AG04449 (cell line): ENCODE results near the gene C1orf21.

Experiments used
- CTCF ChIA-PET: fragments of 350-600 bp; formaldehyde crosslinking; extraction: SDS; loops from one replicate; lab custom pipeline; 2021; ENCODE audit warnings: antibody characterized with exemption; lab: Yijun Ruan, JAX
- POLR2A ChIA-PET: fragments of 400-600, 350-600 bp; formaldehyde crosslinking; extraction: SDS; loops from one replicate; lab custom pipeline; 2020; ENCODE audit warnings: antibody characterized with exemption, inconsistent platforms; lab: Yijun Ruan, JAX
- DNase-seq: peaks from one replicate; pipeline ENCODE4 v3.0.0-alpha.2; 2010; ENCODE audit warnings: low read depth, low spot score
- H3K4me3 ChIP-seq: 2 replicates; pipeline ENCODE4 v1.5.1; 2011; ENCODE audit warnings: low read depth, mild to moderate bottlenecking, control low read depth, low read length
- CTCF ChIP-seq: IDR thresholded peaks from one replicate; pipeline ENCODE4 v1.5.1; 2011; ENCODE audit warnings: mild to moderate bottlenecking, moderate library complexity, low read length, control low read depth, inconsistent platforms; ENCODE audit not compliant: insufficient read depth; ENCODE audit errors: missing control alignments

The C1orf21 gene

GRCh38 chr1:184646178-184646701 lies 259.4 kb downstream of the C1orf21 start:
- CTCF ChIA-PET: interaction anchor here (0.7 kb wide), 1 partner anchor 18 kb away, joined by 3 read pairs; no protein-coding TSS in a partner anchor
- TF ChIP-seq CTCF: no peak
- POLR2A ChIA-PET: no interaction called here

GRCh38 chr1:184646824-184647223 lies 260.0 kb downstream of the C1orf21 start:
- POLR2A ChIA-PET: no interaction called here
- no peak overlapping the region for H3K4me3 ChIP-seq
- CTCF ChIA-PET: interaction anchor here (0.6 to 0.7 kb wide), 2 partner anchors 17 kb away, joined by 3 read pairs; no protein-coding TSS in a partner anchor
- no peak for DNase-seq
- TF ChIP-seq CTCF: no peak

More at GRCh38 chr1:184646178-184646701, 259.4 kb downstream of the C1orf21 start:
- H3K4me3 ChIP-seq: no peak overlapping the region
- DNase-seq: no peak

- no peak for TF ChIP-seq CTCF
- CTCF ChIA-PET: interaction anchor here (0.6 kb wide), 1 partner anchor 16 kb away, joined by 3 read pairs; no protein-coding TSS in a partner anchor
- no peak overlapping the region for H3K4me3 ChIP-seq
- POLR2A ChIA-PET: no interaction called here
- DNase-seq: no peak
Measured at GRCh38 chr1:184647471-184647870, 260.6 kb downstream of the C1orf21 start.

- no peak overlapping the region for H3K4me3 ChIP-seq
- ChIA-PET POLR2A (no interaction called here), CTCF (no interaction called here)
- no peak for TF ChIP-seq CTCF
- no peak for DNase-seq
Measured at GRCh38 chr1:184648160-184648855, 261.5 kb downstream of the C1orf21 start.

- no peak for TF ChIP-seq CTCF
- ChIA-PET CTCF (no interaction called here), POLR2A (no interaction called here)
- no peak for DNase-seq
- no peak overlapping the region for H3K4me3 ChIP-seq
Measured at GRCh38 chr1:184648856-184649201, 262.0 kb downstream of the C1orf21 start.

- POLR2A ChIA-PET: no interaction called here
- H3K4me3 ChIP-seq: no peak overlapping the region
- DNase-seq: no peak
- CTCF ChIA-PET: interaction anchor here (7.5 kb wide), 1 partner anchor 15 kb away, joined by 62 read pairs; no protein-coding TSS in a partner anchor
- TF ChIP-seq CTCF: no peak
Measured at GRCh38 chr1:184649451-184649888, 262.6 kb downstream of the C1orf21 start.
